ENCODE measurements around the gene SPDYE8. TPM values are rescaled to one million over a fixed set of nuclear protein-coding genes. Genes with fewer than 3 reads are reported as not detected.
"Not testable (repeated sequence)": the region's sequence is repeated elsewhere in the genome, so short reads cannot be mapped to it uniquely, and the experiment has no call there.

SPDYE8 gene
- total and polyA plus RNA-seq, 2 of the 13 experiments (the other 11 are each of a cell fraction or from before 2014, with no cell fraction given), result not detected

- TF ChIP-seq PATZ1 (CRISPR knock-in tag; IDR thresholded peaks at IDR 0.05) (peak; percentile 81), SOX13 (CRISPR knock-in tag; conservative IDR thresholded peaks at IDR 0.05 in 1 of 2, IDR thresholded peaks at IDR 0.05 in 1 of 2) (peak in 1 of 2 experiments; percentile 24; a peak in 1 of 4 replicates)
- TF ChIP-seq SOX13 (IDR thresholded peaks at IDR 0.05), result not testable (repeated sequence)
These were observed 39.2 kb downstream of the SPDYE8 start (continued) for GRCh38 chr7:72990146-72990913.

- POLR2A ChIA-PET; H3K4me3 ChIP-seq (replicated peaks in 1 of 3; ENCODE audit: insufficient read depth in 1 of 3, low read depth in 2 of 3, low read length in 3 of 3); H3K79me2 ChIP-seq (ENCODE audit: insufficient read depth, low read length); H2AFZ ChIP-seq (ENCODE audit: low read length); ATAC-seq; CTCF ChIA-PET (ENCODE audit: low intra/inter-chr PET ratio, low total read pairs); H3K4me2 ChIP-seq (ENCODE audit: low read depth, low read length); H3K9me3 ChIP-seq (ENCODE audit: low read length); in situ Hi-C loops (cut with HindIII; ENCODE audit: extremely low pct_ligation_motif_present, low pct_unique_long_range_greater_than_20kb); DNase-seq (ENCODE audit: low spot score); H3K27me3 ChIP-seq (ENCODE audit: control insufficient read depth in 1 of 2, insufficient read depth in 2 of 2, low read length in 2 of 2); H3K9ac ChIP-seq (ENCODE audit: insufficient read depth, low read depth, low read length); H3K4me1 ChIP-seq (ENCODE audit: insufficient read depth, low read length); intact Hi-C loops (cut with micrococcal nuclease; ENCODE audit: unreplicated experiment); H3K36me3 ChIP-seq (replicated peaks in 1 of 2; ENCODE audit: control insufficient read depth in 1 of 2, insufficient read depth in 2 of 2, low read length in 2 of 2); H3K27ac ChIP-seq (ENCODE audit: extremely low read length, insufficient read depth, low read length); H4K20me1 ChIP-seq (ENCODE audit: insufficient read depth, low read length); BruUV-seq (replicated peaks); FAIRE-seq: not testable (repeated sequence)
- WGBS (ENCODE audit: low lambda C conversion rate), result 100% methylated on average over 10 of the region's 11 CpGs
These were observed 47.5 kb downstream of the SPDYE8 start for GRCh38 chr7:72982084-72982483.

GRCh38 chr7:72980382-72980781 is 49.2 kb downstream of the SPDYE8 start:
- intact Hi-C loops (cut with micrococcal nuclease; ENCODE audit: unreplicated experiment); BruUV-seq (replicated peaks); H2AFZ ChIP-seq (ENCODE audit: low read length); in situ Hi-C loops (cut with HindIII; ENCODE audit: extremely low pct_ligation_motif_present, low pct_unique_long_range_greater_than_20kb); H3K4me3 ChIP-seq (replicated peaks in 1 of 3; ENCODE audit: insufficient read depth in 1 of 3, low read depth in 2 of 3, low read length in 3 of 3); H3K4me2 ChIP-seq (ENCODE audit: low read depth, low read length); FAIRE-seq; ATAC-seq; CTCF ChIA-PET (ENCODE audit: low intra/inter-chr PET ratio, low total read pairs); H4K20me1 ChIP-seq (ENCODE audit: insufficient read depth, low read length); DNase-seq (ENCODE audit: low spot score); H3K9me3 ChIP-seq (ENCODE audit: low read length); H3K27me3 ChIP-seq (ENCODE audit: control insufficient read depth in 1 of 2, insufficient read depth in 2 of 2, low read length in 2 of 2); H3K4me1 ChIP-seq (ENCODE audit: insufficient read depth, low read length); H3K36me3 ChIP-seq (replicated peaks in 1 of 2; ENCODE audit: control insufficient read depth in 1 of 2, insufficient read depth in 2 of 2, low read length in 2 of 2); H3K27ac ChIP-seq (ENCODE audit: extremely low read length, insufficient read depth, low read length); H3K79me2 ChIP-seq (ENCODE audit: insufficient read depth, low read length); POLR2A ChIA-PET; H3K9ac ChIP-seq (ENCODE audit: insufficient read depth, low read depth, low read length): not testable (repeated sequence)
- no CpG with 5 or more reads among the region's 6 CpGs for WGBS (ENCODE audit: low lambda C conversion rate)

GRCh38 chr7:72976434-72976833 is 53.1 kb downstream of the SPDYE8 start:
- ATAC-seq; DNase-seq (ENCODE audit: low spot score); H3K4me3 ChIP-seq (replicated peaks in 1 of 3; ENCODE audit: insufficient read depth in 1 of 3, low read depth in 2 of 3, low read length in 3 of 3); H3K4me1 ChIP-seq (ENCODE audit: insufficient read depth, low read length); H2AFZ ChIP-seq (ENCODE audit: low read length); H3K9ac ChIP-seq (ENCODE audit: insufficient read depth, low read depth, low read length); POLR2A ChIA-PET; H3K9me3 ChIP-seq (ENCODE audit: low read length); H3K36me3 ChIP-seq (replicated peaks in 1 of 2; ENCODE audit: control insufficient read depth in 1 of 2, insufficient read depth in 2 of 2, low read length in 2 of 2); H3K4me2 ChIP-seq (ENCODE audit: low read depth, low read length); H3K27me3 ChIP-seq (ENCODE audit: control insufficient read depth in 1 of 2, insufficient read depth in 2 of 2, low read length in 2 of 2); H3K79me2 ChIP-seq (ENCODE audit: insufficient read depth, low read length); H3K27ac ChIP-seq (ENCODE audit: extremely low read length, insufficient read depth, low read length); CTCF ChIA-PET (ENCODE audit: low intra/inter-chr PET ratio, low total read pairs); intact Hi-C loops (cut with micrococcal nuclease; ENCODE audit: unreplicated experiment); in situ Hi-C loops (cut with HindIII; ENCODE audit: extremely low pct_ligation_motif_present, low pct_unique_long_range_greater_than_20kb); H4K20me1 ChIP-seq (ENCODE audit: insufficient read depth, low read length); FAIRE-seq: not testable (repeated sequence)
- 100% methylated on average over 3 of the region's 12 CpGs for WGBS (ENCODE audit: low lambda C conversion rate)
- TSS peak; percentile 36 for BruUV-seq (replicated peaks)
